HUES64 (cell line): ENCODE data around the gene HUS1B.
"Not testable (repeated sequence)": the region's sequence is repeated elsewhere in the genome, so short reads cannot be mapped to it uniquely, and the experiment has no call there.

Experiments
- H3K27ac ChIP-seq: 2 replicates; pipeline ENCODE4 v1.7.0; 2013; ENCODE audit warnings: low read depth, low read length, inconsistent platforms
- H3K27me3 ChIP-seq: 2 replicates; pipeline ENCODE4 v1.6.1; 2013; ENCODE audit warnings: mild to moderate bottlenecking, low read length; ENCODE audit not compliant: insufficient read depth
- H3K36me3 ChIP-seq: 2 replicates; pipeline ENCODE4 v1.6.1; 2013; ENCODE audit warnings: mild to moderate bottlenecking, low read length; ENCODE audit not compliant: insufficient read depth
- H3K4me1 ChIP-seq: 2 replicates; pipeline ENCODE4 v1.6.1; 2013; ENCODE audit warnings: mild to moderate bottlenecking, low read length, moderate library complexity; ENCODE audit not compliant: insufficient read depth
- H3K4me3 ChIP-seq: 2 replicates; pipeline ENCODE4 v1.5.1; 2013; ENCODE audit warnings: mild to moderate bottlenecking, low read length, moderate library complexity
- H3K9ac ChIP-seq: 2 replicates; pipeline ENCODE4 v1.6.1; 2013; ENCODE audit warnings: mild to moderate bottlenecking, low read depth, low read length
- H3K9me3 ChIP-seq: 2 replicates; pipeline ENCODE4 v1.6.1; 2013; ENCODE audit warnings: low read depth, low read length; ENCODE audit not compliant: insufficient read depth
- WGBS: fragments of 150-250, 120-280 bp; methylation state at CpG from one replicate; pipeline ENCODE4 v1.1.7; 2013; ENCODE audit warnings: missing lambda C conversion rate; 5-methylcytosine and 5-hydroxymethylcytosine counted together

The HUS1B gene

GRCh38 chr6:677919-678318 lies 21.0 kb upstream of the HUS1B start:
- no peak overlapping the region for H3K9ac ChIP-seq
- H3K36me3 ChIP-seq, result no peaks in the 10 kb centered on the region
- H3K4me3 ChIP-seq, result no peak overlapping the region
- no peak overlapping the region for H3K27ac ChIP-seq
- H3K4me1 ChIP-seq, result peaks cover 63% of the 10 kb centered on the region
- no peaks in the 10 kb centered on the region for H3K9me3 ChIP-seq
- 96% methylated on average over 4 of the region's 4 CpGs for WGBS
- H3K27me3 ChIP-seq, result no peaks in the 10 kb centered on the region

- Histone ChIP-seq H3K36me3 (peaks cover under 1% of the 10 kb centered on the region; the same call in 1 of the 2 replicates), H3K27me3 (no peaks in the 10 kb centered on the region), H3K9me3 (peaks cover 9% of the 10 kb centered on the region; the same call in 1 of the 2 replicates), H3K4me3 (no peak overlapping the region), H3K27ac (peak overlapping the region; percentile 40; the same call in 1 of the 2 replicates), H3K9ac (no peak overlapping the region; the same call in 1 of the 2 replicates), H3K4me1 (peaks cover 35% of the 10 kb centered on the region)
- WGBS, result 65% methylated on average over 2 of the region's 3 CpGs
Measured at GRCh38 chr6:674956-675355, 18.1 kb upstream of the HUS1B start.

- peaks cover 2% of the 10 kb centered on the region; the same call in 1 of the 2 replicates for H3K36me3 ChIP-seq
- H3K9me3 ChIP-seq, result peaks cover 9% of the 10 kb centered on the region; the same call in 1 of the 2 replicates
- H3K9ac ChIP-seq, result no peak overlapping the region; the same call in 1 of the 2 replicates
- H3K27me3 ChIP-seq, result no peaks in the 10 kb centered on the region
- H3K4me3 ChIP-seq, result no peak overlapping the region
- H3K27ac ChIP-seq, result peak overlapping the region; percentile 40; the same call in 1 of the 2 replicates
- peaks cover 30% of the 10 kb centered on the region for H3K4me1 ChIP-seq
Measured at GRCh38 chr6:674406-674805, 17.5 kb upstream of the HUS1B start.

- Histone ChIP-seq H3K36me3 (peaks cover 6% of the 10 kb centered on the region; the same call in 1 of the 2 replicates), H3K4me3 (no peak overlapping the region), H3K4me1 (no peaks in the 10 kb centered on the region), H3K27ac (no peak overlapping the region), H3K27me3 (no peaks in the 10 kb centered on the region), H3K9me3 (peaks cover 14% of the 10 kb centered on the region; the same call in 1 of the 2 replicates), H3K9ac (no peak overlapping the region)
- WGBS, result 91% methylated on average over 1 of the region's 7 CpGs
Measured at GRCh38 chr6:667253-667927, 10.5 kb upstream of the HUS1B start.

GRCh38 chr6:665403-666267 lies 8.7 kb upstream of the HUS1B start:
- no peak overlapping the region for H3K9ac ChIP-seq
- H3K27ac ChIP-seq, result no peak overlapping the region
- H3K27me3 ChIP-seq, result no peaks in the 10 kb centered on the region
- H3K4me1 ChIP-seq, result peaks cover 13% of the 10 kb centered on the region
- 96% methylated on average over 4 of the region's 5 CpGs for WGBS
- peaks cover 6% of the 10 kb centered on the region; the same call in 1 of the 2 replicates for H3K36me3 ChIP-seq
- no peak overlapping the region for H3K4me3 ChIP-seq
- H3K9me3 ChIP-seq, result peaks cover 8% of the 10 kb centered on the region; the same call in 1 of the 2 replicates

GRCh38 chr6:663788-664187 lies 6.9 kb upstream of the HUS1B start:
- not testable (repeated sequence) for H3K9ac ChIP-seq, H3K36me3 ChIP-seq, H3K27ac ChIP-seq, H3K4me3 ChIP-seq, H3K9me3 ChIP-seq, H3K27me3 ChIP-seq
- H3K4me1 ChIP-seq, result peaks cover 30% of the 10 kb centered on the region
- 87% methylated on average over 4 of the region's 4 CpGs for WGBS

GRCh38 chr6:659716-660581 lies 3.0 kb upstream of the HUS1B start:
- Histone ChIP-seq H3K27me3 (no peaks in the 10 kb centered on the region), H3K9ac (peak overlapping the region; percentile 69), H3K27ac (peak overlapping the region; percentile 93), H3K36me3 (0 out of 2 replicates have a peak, but pooled peaks cover 2% of the 10 kb centered on the region), H3K4me1 (peaks cover 43% of the 10 kb centered on the region), H3K4me3 (no peak overlapping the region), H3K9me3 (no peaks in the 10 kb centered on the region; the same call in 1 of the 2 replicates)
- WGBS, result 69% methylated on average over 12 of the region's 13 CpGs

GRCh38 chr6:658244-658643 lies 1.3 kb upstream of the HUS1B start:
- no peaks in the 10 kb centered on the region for H3K27me3 ChIP-seq
- H3K4me1 ChIP-seq, result peaks cover 43% of the 10 kb centered on the region
- WGBS, result no CpG with 5 or more reads among the region's 2 CpGs
- H3K27ac ChIP-seq, result no peak overlapping the region
- no peaks in the 10 kb centered on the region for H3K9me3 ChIP-seq
- no peak overlapping the region for H3K9ac ChIP-seq
- H3K4me3 ChIP-seq, result no peak overlapping the region
- H3K36me3 ChIP-seq, result 0 out of 2 replicates have a peak, but pooled peaks cover 2% of the 10 kb centered on the region

GRCh38 chr6:657743-658142 lies 843 bp upstream of the HUS1B start:
- Histone ChIP-seq H3K9ac (no peak overlapping the region), H3K36me3 (0 out of 2 replicates have a peak, but pooled peaks cover 2% of the 10 kb centered on the region), H3K4me3 (no peak overlapping the region), H3K4me1 (peaks cover 43% of the 10 kb centered on the region), H3K27ac (no peak overlapping the region), H3K27me3 (no peaks in the 10 kb centered on the region), H3K9me3 (no peaks in the 10 kb centered on the region)
- WGBS, result 93% methylated on average over 1 of the region's 1 CpG

- Histone ChIP-seq H3K9me3 (no peaks in the 10 kb centered on the region), H3K36me3 (0 out of 2 replicates have a peak, but pooled peaks cover 2% of the 10 kb centered on the region), H3K9ac (no peak overlapping the region), H3K27me3 (no peaks in the 10 kb centered on the region), H3K4me3 (no peak overlapping the region), H3K27ac (no peak overlapping the region), H3K4me1 (peaks cover 32% of the 10 kb centered on the region)
- WGBS, result over 99% methylated on average over 4 of the region's 4 CpGs
Measured at GRCh38 chr6:654136-654535, 2.8 kb downstream of the HUS1B start.
